ENCODE results near the gene TEAD2.

TEAD2 gene

DNA sequence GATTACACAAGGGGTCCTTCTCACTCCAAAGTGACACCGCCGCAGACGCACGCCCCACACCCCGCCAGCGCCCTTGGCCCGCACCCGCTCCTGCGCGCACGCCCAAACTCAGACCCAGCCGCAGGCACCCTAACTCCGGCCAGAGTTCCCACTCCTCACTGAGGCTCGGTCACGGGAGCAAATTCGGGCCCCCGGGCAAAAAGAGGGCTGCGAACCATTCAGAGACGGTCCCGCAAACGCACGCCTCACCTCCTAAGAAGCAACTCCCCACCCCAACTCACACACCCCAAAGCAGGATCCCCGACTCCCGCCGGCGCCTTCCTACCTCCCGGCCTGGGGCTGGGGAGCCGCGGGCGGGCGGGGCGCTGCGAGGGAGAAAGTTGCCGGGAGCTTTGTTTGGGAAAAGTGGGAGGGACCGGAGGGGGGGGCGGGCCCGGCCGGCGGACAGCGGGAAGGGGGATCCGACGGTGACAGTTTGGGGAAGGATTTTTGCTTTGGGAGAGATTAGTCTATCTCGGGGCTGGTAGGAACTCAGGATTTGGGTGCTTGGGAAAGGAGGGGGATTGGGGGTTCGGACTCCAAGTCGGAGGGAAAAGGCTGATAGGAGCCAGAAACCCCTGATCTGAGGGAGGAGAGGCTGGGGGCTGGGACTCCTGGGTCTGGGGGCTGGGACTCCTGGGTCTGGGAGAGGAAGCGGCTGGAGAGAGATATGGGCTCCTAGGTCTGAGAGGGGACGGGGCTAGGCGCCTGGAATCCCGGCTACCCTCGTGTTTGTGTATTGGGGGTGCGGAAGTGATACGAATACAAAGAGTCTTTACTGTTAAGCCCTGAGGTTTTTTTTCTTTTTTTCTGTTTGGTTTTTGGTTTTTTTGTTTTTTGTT, at the start of gene TEAD2:
TEAD2 (minus strand) TSS at position 369 of the 881 bp plus-strand sequence. CDS start 2,341 bp downstream, outside the sequence.
- DNase-seq, result no peak

DNA sequence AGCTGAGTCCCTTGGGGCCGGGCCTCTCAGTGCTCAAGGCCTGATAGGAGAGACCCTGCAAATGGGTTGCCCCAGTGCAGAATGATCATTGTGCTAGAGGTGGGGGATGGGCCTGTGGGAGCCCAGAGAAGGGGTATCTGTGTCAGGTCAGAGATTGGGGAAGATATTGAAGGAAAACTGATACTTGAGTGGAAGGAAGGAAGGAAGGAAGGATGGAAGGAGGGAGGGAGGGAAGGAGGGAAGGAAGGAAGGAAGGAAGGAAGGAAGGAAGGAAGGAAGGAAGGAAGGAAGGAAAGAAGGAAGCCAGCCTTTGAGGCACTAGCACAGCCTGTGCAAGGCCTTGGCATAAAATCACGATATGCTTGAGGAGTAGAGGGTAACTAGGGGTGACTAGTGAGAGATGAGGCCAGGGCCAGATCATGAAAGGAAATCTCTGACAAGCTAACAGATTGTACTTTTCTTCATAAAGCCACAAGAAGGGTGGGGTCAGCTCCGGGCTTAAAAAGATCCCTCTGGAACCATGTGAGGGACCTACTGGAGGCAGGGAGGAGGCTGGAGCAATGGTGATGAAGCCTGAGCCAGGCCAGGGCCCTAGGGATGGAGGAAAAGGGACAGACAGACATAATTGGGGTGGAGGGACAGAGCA, 49.6 kb upstream of the TEAD2 start:
- DNase-seq, result no peak

GRCh38 chr19:49409441-49410029, 47.3 kb upstream of the TEAD2 start:
- no peak for DNase-seq

GRCh38 chr19:49408816-49409440, 46.7 kb upstream of the TEAD2 start:
- no peak for DNase-seq

DNA sequence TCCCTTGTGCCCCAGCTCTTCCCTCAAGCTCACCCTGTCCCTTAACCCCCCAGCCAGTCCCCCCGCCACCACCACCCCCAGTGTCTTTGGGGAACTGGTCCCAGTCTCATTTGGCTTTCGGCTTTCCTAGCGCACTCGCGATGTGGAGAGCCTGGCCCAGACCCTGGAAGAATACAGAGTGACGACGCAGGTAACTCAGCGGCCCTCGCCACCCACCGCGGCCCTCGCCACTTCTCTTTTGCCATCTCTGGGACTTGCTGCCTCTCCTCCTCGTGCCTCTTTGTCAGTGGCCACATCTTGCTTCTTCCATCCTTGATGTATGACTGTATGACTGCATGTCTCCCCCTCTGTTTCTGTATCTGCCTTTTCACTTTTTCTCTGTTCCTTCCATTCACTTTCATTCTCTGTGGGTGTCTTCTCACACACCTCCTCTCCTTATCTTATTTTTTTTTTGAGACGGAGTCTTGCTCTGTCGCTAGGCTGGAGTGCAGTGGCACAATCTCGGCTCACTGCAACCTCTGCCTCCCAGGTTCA, 45.3 kb upstream of the TEAD2 start:
- no peak for DNase-seq

DNA sequence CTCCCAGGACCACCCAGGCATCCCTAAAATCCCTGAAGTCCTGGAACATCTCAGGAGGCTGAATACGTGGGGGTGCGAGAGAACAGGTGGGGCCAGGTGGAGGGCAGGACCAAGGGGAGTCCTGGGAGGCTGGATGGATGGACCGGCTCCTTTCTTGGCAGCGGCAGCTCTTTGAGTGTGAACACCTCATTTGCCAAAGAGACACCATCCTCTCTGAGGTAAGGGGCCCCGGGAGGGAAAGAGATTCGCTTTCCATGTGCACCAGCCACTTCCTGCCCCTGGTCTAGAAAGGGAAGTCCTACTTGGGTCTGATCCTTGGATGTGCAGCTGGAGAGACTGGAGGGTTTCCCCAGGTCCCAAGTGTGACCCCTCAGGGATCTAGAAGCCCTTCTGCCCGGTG, 44.9 kb upstream of the TEAD2 start:
- no peak for DNase-seq

DNA sequence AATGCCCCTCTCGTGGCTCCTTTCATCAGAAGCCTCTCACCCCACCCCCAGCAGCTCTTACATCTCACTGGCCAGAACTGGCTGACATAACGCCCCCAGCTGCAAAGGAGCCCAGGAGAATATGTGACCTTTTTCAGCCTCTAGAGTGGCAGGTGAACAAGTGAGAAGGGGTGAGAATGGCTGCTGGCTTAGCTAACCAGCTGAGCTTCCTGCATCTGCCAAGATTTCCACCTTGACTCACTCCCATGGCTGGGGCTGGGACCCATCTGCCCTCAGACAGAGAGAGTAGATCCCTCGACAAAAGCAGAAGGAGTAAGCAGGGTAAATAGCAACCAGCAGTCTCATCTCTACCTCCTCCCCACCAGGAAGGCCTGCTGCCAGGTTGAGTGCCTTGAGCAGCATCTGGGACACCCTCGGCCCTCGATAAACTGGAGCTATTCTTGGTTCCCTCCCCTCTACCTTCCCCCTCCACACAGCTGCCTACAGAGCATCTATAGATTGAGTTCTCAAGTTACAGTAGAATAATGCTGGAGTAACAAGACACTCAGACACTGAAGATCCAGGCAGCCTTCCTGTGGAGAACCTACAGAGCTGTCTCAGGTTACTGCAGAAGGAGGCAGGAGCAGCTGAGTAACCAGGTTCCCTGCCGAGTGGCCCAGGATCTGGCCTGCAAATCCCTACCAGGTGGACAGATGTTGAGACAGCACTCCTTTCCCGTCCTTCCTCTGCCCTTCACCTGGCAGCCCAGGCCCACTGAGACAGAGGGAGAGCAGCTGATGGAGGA, 41.4 kb upstream of the TEAD2 start:
- no peak for DNase-seq

- no peak for DNase-seq
Measured at GRCh38 chr19:49400029-49400428, 37.8 kb upstream of the TEAD2 start.

- DNase-seq, result no peak
Measured at GRCh38 chr19:49398931-49399330, 36.7 kb upstream of the TEAD2 start.

GRCh38 chr19:49398001-49398615, 35.9 kb upstream of the TEAD2 start:
- DNase-seq, result no peak

DNA sequence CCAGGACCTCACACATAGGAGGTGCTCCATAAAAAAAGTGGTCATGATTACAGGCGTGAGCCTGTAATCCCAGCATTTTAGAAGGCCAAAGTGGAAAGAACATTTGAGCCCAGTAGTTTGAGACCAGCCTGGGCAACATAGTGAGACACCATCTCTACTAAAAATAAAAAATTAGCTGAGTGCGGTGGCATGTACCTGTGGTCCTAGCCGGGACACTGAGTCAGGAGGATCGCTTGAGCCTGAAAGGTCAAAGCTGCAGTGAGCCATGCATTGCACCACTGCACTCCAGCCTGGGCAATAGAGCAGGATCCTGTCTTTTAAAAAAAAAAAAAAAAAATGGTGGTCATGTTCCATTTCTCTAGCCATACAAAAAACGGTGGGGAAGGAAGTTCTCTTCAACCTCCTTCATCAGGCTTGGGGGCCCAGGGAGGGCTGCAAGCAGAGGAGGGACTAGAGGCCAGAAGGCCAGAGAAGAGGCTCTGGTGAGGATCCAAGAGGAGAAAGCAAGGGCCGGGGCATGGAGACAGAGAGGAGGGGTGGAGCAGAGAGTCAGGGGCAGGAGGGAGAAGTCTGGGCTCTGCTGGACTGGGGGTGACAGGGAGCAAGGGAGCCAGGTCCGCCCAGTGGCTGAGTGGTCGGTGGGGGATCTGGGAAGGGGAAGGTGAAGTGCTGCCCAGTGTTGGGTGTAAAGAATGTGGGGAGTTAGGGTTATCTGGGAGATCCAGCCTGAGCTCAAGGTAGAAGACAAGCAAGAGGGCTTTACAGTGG, 34.7 kb upstream of the TEAD2 start:
- no peak for DNase-seq

- no peak for DNase-seq
Measured at GRCh38 chr19:49395581-49396407, 33.6 kb upstream of the TEAD2 start.

- DNase-seq, result no peak
Measured at GRCh38 chr19:49393881-49394280, 31.7 kb upstream of the TEAD2 start.

DNA sequence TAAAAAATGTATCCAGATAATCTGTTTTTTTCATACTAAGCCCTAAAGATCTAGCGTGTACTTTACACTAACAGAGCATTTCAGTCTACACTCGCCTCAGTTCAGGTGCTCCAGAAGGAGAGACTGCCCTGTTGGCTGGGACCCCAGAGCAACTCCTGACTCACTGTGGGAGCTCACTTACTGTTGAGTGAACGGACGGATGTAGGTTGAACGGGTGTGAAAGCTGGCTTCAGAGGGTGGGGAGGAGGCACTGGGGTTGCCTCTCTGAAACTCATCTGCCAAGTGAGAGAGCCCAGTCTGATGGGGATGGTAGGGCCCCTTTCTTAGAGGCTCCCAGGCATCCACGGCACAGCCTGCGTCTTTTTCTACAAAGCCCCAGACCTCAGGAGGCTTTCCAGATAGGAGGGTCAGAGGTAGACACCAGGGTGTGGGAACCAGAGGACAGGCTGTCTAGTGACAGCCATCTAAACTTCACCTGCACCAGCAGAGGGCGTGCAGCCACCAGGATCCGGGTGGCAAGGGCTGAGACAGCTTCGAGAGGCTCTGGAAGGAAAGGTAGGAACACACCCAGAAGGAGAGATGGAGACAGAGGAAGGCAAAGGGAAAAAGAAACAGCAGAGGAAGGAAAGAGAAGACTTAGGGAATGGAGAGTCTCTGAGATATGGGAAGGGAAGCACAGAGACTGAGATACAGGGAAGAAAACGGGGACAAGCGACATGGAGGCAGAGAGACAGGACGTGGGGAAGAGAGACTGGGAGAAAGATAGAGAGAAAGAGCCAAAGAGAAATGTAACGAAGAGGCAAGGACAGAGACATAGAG, 29.6 kb upstream of the TEAD2 start:
- peak; percentile 41 to 59 for DNase-seq

DNA sequence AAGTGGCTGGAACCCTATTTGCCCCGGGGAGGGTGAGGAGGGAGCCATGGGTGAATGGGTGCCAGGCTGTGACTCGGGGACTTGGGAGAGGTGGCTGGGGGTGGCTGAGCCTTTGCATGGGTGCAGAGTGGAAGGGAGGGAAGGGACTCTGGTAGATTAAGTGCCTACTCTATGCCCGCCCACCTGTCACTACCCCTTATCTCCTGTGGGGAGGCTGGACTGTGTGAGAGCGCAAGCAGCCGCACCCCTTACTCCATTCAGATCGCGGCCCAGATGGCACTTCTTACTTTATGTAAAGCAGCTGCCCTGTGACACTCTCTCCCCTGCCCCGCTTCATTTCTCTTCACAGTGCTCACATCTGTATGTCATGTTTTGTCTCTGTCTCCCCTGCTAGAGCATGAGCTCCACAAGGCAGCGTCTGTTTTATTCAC, 28.7 kb upstream of the TEAD2 start:
- no peak for DNase-seq

DNA sequence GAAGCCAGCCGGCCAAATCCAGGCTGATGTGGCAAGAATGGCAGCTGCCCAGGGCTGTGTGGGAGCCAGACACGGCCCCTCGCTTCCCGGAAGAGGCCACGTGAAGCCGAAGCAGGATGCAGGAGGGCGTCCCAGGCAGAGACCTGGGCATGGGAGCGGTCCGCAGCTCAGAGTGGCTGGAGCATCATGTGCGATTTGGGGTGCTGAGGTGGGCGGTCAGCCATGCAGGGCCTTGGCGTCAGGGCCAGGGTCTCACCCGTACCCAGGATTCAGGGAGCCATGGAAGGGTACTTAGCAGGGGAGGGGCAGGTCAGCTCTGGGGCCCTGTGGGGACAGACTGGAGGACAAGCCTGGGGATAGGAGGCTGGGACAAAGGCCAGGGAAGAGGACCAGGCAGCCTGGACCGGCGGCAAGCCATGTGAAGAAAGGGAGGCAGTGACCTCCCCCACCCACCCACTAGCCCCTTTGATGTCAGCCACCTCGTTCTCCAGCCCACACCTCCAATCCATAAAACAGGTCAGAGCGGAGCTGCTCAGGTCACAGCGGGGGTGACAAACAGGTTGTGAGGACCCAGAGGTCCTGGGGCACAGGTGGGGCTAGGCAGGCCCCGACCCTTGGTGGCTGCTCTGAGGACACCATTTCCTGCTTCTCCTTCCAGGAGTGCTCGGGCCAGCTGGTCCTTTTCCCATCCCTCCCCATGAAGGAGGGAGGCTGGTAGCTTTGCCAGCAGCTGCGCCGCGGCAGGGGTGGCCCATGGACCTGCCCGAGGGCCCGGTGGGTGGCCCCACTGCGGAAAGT, 28.1 kb upstream of the TEAD2 start:
- no peak for DNase-seq

GRCh38 chr19:49389406-49389805, 27.2 kb upstream of the TEAD2 start:
- DNase-seq, result no peak

- DNase-seq, result no peak
Measured at GRCh38 chr19:49387936-49388372, 25.7 kb upstream of the TEAD2 start, which contains the start of gene KASH5. KASH5 (plus strand) TSS chr19:49388249; CDS start chr19:49390884, 2,635 bp downstream.
